Heart left ventricle (tissue), 13 donors: Measurements from ENCODE around the gene RYR3.

ENCODE experiments used
- CTCF ChIP-seq, 12 donors: fragments of 200-600 bp; sonication (generic) in 4 of 12; IDR thresholded peaks; one replicate each; pipeline versions ENCODE4 v1.5.0 to v1.8.0; 2018 to 2022; ENCODE audit warnings: antibody characterized with exemption in 12 of 12, mild to moderate bottlenecking in 5 of 12
- POLR2A ChIP-seq, 2 donors: fragments of 450-650 bp; IDR thresholded peaks; one replicate each; pipeline ENCODE4 v1.6.1; 2017; ENCODE audit warnings: antibody characterized with exemption in 2 of 2, mild to moderate bottlenecking in 2 of 2, moderate library complexity in 2 of 2
- donor health status: ischemic (EF 13 %, LVEDD 7.1; RV severe dilation, severe dysfunction).
- donor health status: DM: no; HTN: yes; CAD: no.
- donor health status: DM: no; HTN: no; CAD: no.
- donor health status: ischemic (EF 25% LVEDD 6.9; RV normal size, moderate dysfunction).
- donor health status: ischemic (EF 25% LVEDD 5.7; RV mildly dilated, moderate dysfunction).
- donor health status: ischemic (EF 35%, LVEDD 5.7; RV mildly dilated, moderate dysfunction).
- donor health status: nonischemic (EF 11% LVEDD 7.7; RV severe dilation, severe dysfunction).
- donor health status: DM: yes; HTN: yes; CAD: no.
- donor health status: PGD.
- donor health status: ischemic (EF 29% LVEDD 5.4; RV normal size, mild dysfunction).
- donor health status: nonischemic (EF 23%, LVEDD 6.1; RV moderate dilation, normal function).

GRCh38 chr15:33461671-33462070 lies 150.9 kb downstream of the RYR3 start:
- TF ChIP-seq CTCF (IDR thresholded peaks at IDR 0.05), result no peak
- no peak for TF ChIP-seq POLR2A (IDR thresholded peaks at IDR 0.05)
